K562 treated with DMSO at 1 percent for 12 hours (cell line): ENCODE data around the gene KIF2C. TPM values are rescaled to one million over a fixed set of nuclear protein-coding genes. Genes with fewer than 3 reads are reported as not detected.

Experiments used
- total RNA-seq: library from RNA; unstranded; fragments of 300-600 nt; gene quantifications from 2 replicates; pipeline ENCODE4 v1.2.3, GENCODE V29; 2022; ENCODE audit not compliant: insufficient read depth

The KIF2C gene
- total RNA-seq, result 147 and 212 TPM in 2 replicates

GRCh38 chr1:44739307-44740178, at the start of gene KIF2C:
Gene KIF2C, plus strand, starts transcription at chr1:44739837. Its CDS starts 96 bp downstream, at chr1:44739933.

GRCh38 chr1:44730741-44731512, 8.7 kb upstream of the KIF2C start, which contains the start of gene RNU5D-1:
Gene RNU5D-1, minus strand, starts transcription at chr1:44731170.

GRCh38 chr1:44775078-44775929, 35.7 kb downstream of the KIF2C start, which contains the start of gene RPS8:
Gene RPS8, plus strand, starts transcription at chr1:44775540. Its CDS starts 57 bp downstream, at chr1:44775597.

GRCh38 chr1:44788120-44788860, 48.7 kb downstream of the KIF2C start, which contains the start of gene BEST4:
Gene BEST4, minus strand, starts transcription at chr1:44788170. Its CDS starts 465 bp downstream, at chr1:44787705.

GRCh38 chr1:44799770-44800584, 60.3 kb downstream of the KIF2C start, which contains the start of gene PLK3:
Gene PLK3, plus strand, starts transcription at chr1:44800377. Its CDS starts 87 bp downstream, at chr1:44800464.

GRCh38 chr1:44806704-44807363, 67.2 kb downstream of the KIF2C start, which contains the start of gene DYNLT4:
Gene DYNLT4, minus strand, starts transcription at chr1:44807351. Its CDS starts 683 bp downstream, at chr1:44806668.

GRCh38 chr1:44808063-44808937, 68.7 kb downstream of the KIF2C start, which contains the start of gene BTBD19:
Gene BTBD19, plus strand, starts transcription at chr1:44808523. Its CDS starts 298 bp downstream, at chr1:44808821.

Other genes starting within 250 kb of the KIF2C start
- 11.5 and 13.9 TPM in 2 replicates for gene TMEM53, start 65.4 kb upstream of the KIF2C start, total RNA-seq
- not detected in 2 replicates for gene ARMH1, start 65.1 kb upstream of the KIF2C start, total RNA-seq
- not detected in 2 replicates for gene RNU5D-1, start 8.7 kb upstream of the KIF2C start, total RNA-seq
- gene RPS8, start 35.7 kb downstream of the KIF2C start, total RNA-seq, result 5,947 and 7,007 TPM in 2 replicates
- gene BEST4, start 48.3 kb downstream of the KIF2C start, total RNA-seq, result not detected in 2 replicates
- 20.0 and 20.4 TPM in 2 replicates for gene PLK3, start 60.5 kb downstream of the KIF2C start, total RNA-seq
- gene DYNLT4, start 67.5 kb downstream of the KIF2C start, total RNA-seq, result not detected in 2 replicates
- gene BTBD19, start 68.7 kb downstream of the KIF2C start, total RNA-seq, result 1.6 and 3.0 TPM in 2 replicates
- gene PTCH2, start 103.4 kb downstream of the KIF2C start, total RNA-seq, result 0.58 and 1.1 TPM in 2 replicates
- gene EIF2B3, start 246.8 kb downstream of the KIF2C start, total RNA-seq, result 61.4 and 63.5 TPM in 2 replicates